ENCODE measurements around the gene PPP2R2C.

GRCh38 chr4:6418193-6418755 is 54.1 kb downstream of the PPP2R2C start:
- TF ChIP-seq CTCF (IDR thresholded peaks at IDR 0.05): no peak
- no peak for TF ChIP-seq POLR2AphosphoS5 (IDR thresholded peaks at IDR 0.05)
